Measurements from ENCODE around the gene HGD.

DNA sequence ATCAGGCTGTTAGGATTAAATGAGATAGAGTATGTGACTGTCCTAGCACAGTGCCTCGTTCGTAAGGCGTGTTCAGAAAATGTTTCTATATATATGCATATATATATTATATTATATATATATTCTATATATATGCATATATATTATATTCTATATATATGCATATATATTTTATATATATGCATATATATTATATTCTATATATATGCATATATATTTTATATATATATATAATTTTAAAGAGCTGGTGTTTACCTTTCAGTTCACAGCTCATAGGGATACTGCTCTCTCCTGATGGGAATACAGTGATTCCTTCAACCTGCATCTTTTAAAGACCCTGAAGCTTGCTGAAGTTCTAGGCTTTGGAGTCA is 85.2 kb downstream of the HGD start:
- TF ChIP-seq, protein P1, sequence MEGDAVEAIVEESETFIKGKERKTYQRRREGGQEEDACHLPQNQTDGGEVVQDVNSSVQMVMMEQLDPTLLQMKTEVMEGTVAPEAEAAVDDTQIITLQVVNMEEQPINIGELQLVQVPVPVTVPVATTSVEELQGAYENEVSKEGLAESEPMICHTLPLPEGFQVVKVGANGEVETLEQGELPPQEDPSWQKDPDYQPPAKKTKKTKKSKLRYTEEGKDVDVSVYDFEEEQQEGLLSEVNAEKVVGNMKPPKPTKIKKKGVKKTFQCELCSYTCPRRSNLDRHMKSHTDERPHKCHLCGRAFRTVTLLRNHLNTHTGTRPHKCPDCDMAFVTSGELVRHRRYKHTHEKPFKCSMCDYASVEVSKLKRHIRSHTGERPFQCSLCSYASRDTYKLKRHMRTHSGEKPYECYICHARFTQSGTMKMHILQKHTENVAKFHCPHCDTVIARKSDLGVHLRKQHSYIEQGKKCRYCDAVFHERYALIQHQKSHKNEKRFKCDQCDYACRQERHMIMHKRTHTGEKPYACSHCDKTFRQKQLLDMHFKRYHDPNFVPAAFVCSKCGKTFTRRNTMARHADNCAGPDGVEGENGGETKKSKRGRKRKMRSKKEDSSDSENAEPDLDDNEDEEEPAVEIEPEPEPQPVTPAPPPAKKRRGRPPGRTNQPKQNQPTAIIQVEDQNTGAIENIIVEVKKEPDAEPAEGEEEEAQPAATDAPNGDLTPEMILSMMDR (IDR thresholded peaks at IDR 0.05): no peak
- no peak for TF ChIP-seq POLR2A (IDR thresholded peaks at IDR 0.05)
